ENCODE results near the gene MICOS13. TPM values are rescaled to one million over a fixed set of nuclear protein-coding genes. Genes with fewer than 3 reads are reported as not detected.

Gene MICOS13
- 21.2 and 31.9 TPM in 2 replicates for total RNA-seq

- peak within 1 kb of the TSS; percentile 99 for H3K4me3 ChIP-seq (ENCODE audit: low read depth, low read length)
- no peak for TF ChIP-seq CTCF (IDR thresholded peaks at IDR 0.05; ENCODE audit: insufficient read depth, low read depth, low read length)
These were observed at the start of gene MICOS13, which contains the start of gene HSD11B1L for GRCh38 chr19:5680437-5681368. MICOS13 (minus strand) TSS chr19:5680516; CDS start chr19:5680486, 30 bp downstream. HSD11B1L (plus strand) TSS chr19:5681027; CDS start chr19:5684833, 3,806 bp downstream.

GRCh38 chr19:5727453-5728050, 47.2 kb upstream of the MICOS13 start:
- no peak overlapping the region for H3K4me3 ChIP-seq (ENCODE audit: low read depth, low read length)
- DNase-seq (ENCODE audit: low read depth), result no peak
- TF ChIP-seq CTCF (IDR thresholded peaks at IDR 0.05; ENCODE audit: insufficient read depth, low read depth, low read length), result no peak

More at GRCh38 chr19:5680437-5681368, at the start of gene MICOS13, which contains the start of gene HSD11B1L:
- DNase-seq (ENCODE audit: low read depth), result peak; percentile 99

- TF ChIP-seq CTCF (IDR thresholded peaks at IDR 0.05; ENCODE audit: insufficient read depth, low read depth, low read length), result peak; percentile 94
- H3K4me3 ChIP-seq (ENCODE audit: low read depth, low read length), result peak within 1 kb of the TSS; percentile 88
- DNase-seq (ENCODE audit: low read depth), result peak; percentile 99
These were observed 39.9 kb upstream of the MICOS13 start, which contains the start of the genes CATSPERD and LONP1 for GRCh38 chr19:5719961-5720790. CATSPERD (plus strand) TSS chr19:5720637; CDS start chr19:5720738, 101 bp downstream. LONP1 (minus strand) TSS chr19:5720146; CDS start chr19:5720132, 14 bp downstream.

- peak; percentile 59 for DNase-seq (ENCODE audit: low read depth)
- H3K4me3 ChIP-seq (ENCODE audit: low read depth, low read length), result peak overlapping the region; percentile 88
- TF ChIP-seq CTCF (IDR thresholded peaks at IDR 0.05; ENCODE audit: insufficient read depth, low read depth, low read length), result no peak
These were observed 39.1 kb upstream of the MICOS13 start for GRCh38 chr19:5719274-5719960.

- TF ChIP-seq CTCF (IDR thresholded peaks at IDR 0.05; ENCODE audit: insufficient read depth, low read depth, low read length), result no peak
- H3K4me3 ChIP-seq (ENCODE audit: low read depth, low read length), result peak overlapping the region; percentile 88
- peak; percentile 94 for DNase-seq (ENCODE audit: low read depth)
These were observed 38.4 kb upstream of the MICOS13 start for GRCh38 chr19:5718579-5719273.

Measured in fibroblast of villous mesenchyme (primary cell).